Erythroblast (primary cell): ENCODE results near the gene TRPV4.

Source experiments
- GATA1 ChIP-seq: IDR thresholded peaks from 2 replicates; pipeline ENCODE4 v1.6.1; 2011; ENCODE audit warnings: low read depth, mild to moderate bottlenecking, control low read depth, low read length, moderate library complexity
- POLR2A ChIP-seq: IDR thresholded peaks from 2 replicates; pipeline ENCODE4 v1.6.1; 2011; ENCODE audit warnings: mild to moderate bottlenecking, low read length

GRCh38 chr12:109873653-109874052, 40.5 kb upstream of the TRPV4 start:
- TF ChIP-seq POLR2A = no peak
- no peak for TF ChIP-seq GATA1
